NCI-H1417 (cell line): Measurements from ENCODE around the gene PDE3B.
"Not testable (repeated sequence)": the region's sequence is repeated elsewhere in the genome, so short reads cannot be mapped to it uniquely, and the experiment has no call there.

Experiments
- DNase-seq, 3 experiments: peaks; one replicate each; lab custom pipeline; 2025; lab: John Stamatoyannopoulos, UW

PDE3B gene

GRCh38 chr11:14809466-14809865 lies 165.9 kb downstream of the PDE3B start:
- DNase-seq, result no peak

GRCh38 chr11:14812757-14813156 lies 169.2 kb downstream of the PDE3B start:
- no peak for DNase-seq

- no peak for DNase-seq
These were observed 169.9 kb downstream of the PDE3B start for GRCh38 chr11:14813516-14813915.

DNA sequence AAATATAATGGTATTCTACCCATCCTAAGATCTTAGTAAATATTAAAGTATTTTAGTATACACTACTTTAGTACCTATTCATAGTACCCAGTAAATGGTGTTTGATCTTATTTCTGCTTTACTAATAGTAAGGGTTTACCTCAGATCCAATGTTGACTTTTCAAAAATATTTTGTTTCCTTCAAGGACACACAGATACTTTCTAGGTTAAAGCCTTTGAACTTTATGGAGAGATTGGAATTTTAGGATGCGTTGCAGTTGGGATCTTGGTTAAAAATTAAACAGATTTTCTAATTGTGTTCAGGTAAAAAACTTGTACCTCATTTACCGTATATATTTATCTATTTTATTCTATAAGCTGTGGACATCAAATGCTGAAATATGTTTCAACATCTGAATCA lies 175.2 kb downstream of the PDE3B start:
- DNase-seq, result no peak

DNA sequence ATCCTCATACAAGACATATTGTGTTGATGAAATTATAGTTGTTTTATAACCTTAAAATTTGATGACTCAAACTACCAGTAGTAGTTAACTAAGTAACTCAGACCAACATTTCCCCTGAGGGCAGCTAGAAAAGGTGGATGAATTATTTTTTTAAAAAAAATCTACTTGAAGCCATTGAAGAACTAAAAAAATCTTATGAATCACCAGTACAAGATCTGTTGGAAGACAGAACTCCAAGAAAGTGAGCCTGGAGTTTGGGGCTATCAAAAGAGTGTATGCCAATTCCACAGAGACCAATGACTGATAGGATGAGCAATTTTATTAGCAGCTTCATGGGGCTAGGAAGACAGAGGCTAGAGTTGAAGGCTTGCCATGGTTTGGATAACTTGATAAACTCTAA lies 176.0 kb downstream of the PDE3B start:
- no peak for DNase-seq

DNA sequence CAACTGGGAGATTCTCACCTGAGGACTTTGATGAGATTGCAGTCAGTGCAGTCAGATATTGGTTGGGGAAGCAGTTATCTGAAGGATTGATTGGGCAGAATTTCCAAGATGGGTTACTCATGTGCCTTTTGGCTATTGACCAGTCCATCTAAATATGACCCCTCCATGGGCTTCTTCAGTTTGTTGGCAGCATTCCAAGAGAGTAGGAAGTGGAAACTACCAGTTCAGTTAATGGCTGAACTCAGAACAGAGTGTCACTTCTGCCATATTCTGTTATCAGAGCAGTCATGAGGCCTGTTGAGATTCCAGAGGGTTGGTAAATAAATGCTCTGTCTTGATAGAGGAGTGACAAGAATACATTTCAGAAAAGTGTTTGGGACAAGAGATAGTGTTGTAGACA lies 177.4 kb downstream of the PDE3B start:
- DNase-seq, result no peak

- no peak for DNase-seq
These were observed 183.0 kb downstream of the PDE3B start for GRCh38 chr11:14826600-14826999.

DNA sequence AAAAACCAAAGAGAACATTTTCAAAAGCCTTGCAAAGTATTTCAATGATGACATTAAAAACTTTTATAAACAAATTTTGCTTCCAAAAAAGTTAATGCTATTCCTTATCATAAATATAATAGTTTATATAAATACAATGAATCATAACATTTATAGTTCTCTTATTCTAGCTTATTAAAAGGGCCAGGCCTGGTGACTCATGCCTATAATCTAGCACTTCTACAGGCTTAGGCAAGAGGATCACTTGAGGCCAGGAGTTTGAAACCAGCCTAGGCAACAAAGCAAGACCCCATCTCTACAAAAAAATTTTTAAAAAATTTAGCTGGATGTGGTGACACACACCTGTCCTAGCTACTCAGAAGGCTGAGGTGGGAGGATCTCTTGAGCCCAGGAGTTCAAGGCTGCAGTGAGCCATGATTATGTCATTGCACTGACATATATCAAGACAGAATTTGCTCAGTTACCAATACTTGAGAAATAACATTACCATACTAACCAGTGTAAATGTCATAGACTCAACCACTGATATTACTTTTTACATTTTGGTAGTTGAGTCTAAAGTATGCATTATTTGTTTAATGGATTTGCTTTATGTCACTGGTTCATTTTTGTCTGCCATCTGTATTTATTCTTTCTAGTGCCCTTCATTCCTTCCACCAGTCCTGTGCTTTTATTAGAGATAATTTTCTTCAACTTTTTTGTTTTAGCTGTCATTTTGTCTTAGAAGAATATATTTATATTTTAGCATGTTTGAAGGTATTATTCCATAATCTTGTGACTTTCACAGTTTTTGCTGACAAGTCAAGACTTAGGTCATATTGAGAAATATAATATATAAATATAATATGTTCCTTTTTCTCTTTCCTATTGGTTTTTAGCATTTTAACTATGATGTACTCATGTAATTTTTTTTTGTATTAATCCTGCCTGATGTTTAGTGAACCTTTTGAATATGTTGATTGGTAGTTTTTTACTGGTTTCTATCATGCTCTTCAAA lies 192.2 kb downstream of the PDE3B start:
- DNase-seq, result no peak

DNA sequence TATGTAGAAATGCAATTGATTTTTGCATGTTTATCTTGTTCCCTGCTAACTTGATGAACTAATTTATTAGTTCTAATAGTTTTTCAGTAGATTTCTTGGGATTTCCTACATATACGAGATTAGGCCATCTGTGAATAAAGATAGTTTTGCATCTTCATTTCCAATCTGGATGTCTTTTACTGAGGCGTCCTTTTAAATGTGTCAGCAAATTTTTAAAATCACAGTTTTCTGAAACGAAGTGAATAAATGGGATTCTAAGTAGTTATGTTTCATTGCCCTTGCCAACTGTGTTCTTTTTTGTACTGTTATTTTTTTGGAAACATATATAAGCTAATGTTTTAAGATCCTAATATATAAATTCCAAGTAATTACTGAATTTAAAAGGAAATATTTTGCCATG lies 198.4 kb downstream of the PDE3B start:
- DNase-seq, result no peak

GRCh38 chr11:14852571-14853177 lies 209.1 kb downstream of the PDE3B start:
- no peak for DNase-seq

DNA sequence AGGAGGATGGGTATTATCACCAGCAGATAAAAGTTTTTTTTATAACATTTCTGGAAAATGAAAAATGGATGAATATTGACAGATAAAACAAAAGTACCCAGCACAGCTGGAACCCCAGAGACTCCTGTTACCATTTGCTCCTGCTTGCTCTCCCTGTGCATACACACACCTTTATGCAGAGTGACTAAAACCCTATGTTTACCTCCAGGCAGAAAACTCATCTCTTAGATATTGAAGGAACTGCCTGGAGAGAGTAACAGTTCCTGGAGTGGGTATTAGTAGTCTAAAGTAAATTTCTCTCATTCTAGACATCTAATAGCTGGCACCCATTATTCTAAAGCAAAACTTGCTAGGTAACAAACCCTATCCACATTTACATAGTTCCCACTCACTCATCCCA lies 210.5 kb downstream of the PDE3B start:
- no peak for DNase-seq

DNA sequence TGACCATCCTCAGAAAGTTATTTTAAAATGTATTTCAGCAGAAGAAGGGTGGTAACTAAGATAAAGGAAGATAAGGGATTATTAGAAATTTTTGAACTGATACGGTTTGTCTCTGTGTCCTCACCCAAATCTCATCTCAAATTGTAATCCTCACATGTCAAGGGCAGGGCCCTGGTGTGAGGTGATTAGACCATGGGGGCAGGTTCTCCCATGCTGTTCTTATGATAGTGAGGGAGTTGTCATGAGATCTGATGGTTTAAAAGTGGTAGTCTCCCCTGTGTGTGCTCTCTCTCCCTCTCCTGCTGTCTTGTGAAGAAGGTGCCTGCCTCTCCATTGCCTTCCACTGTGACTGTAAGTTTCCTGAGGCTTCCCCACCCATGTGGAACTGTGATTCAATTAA lies 212.3 kb downstream of the PDE3B start:
- DNase-seq, result no peak

- no peak for DNase-seq
These were observed 214.0 kb downstream of the PDE3B start for GRCh38 chr11:14857621-14858020.

DNA sequence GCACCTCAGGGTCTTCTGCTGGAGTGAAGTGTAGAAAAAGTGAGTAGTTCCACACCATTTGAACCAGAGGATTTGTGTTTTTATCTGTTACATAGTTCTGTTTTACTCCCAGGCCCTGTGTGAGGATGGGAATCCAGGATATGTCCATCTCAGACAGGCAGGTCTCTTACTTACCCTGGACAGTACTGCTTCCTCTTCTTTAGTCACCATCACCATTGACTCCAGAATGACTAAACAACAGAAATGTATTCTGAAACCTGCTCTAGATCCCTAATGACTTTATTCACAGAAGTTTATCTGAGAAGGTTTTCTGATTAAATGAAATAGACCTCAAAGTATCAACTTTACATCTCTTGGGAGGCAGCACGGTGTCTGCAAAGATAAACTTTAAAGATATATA lies 214.8 kb downstream of the PDE3B start:
- DNase-seq, result no peak

DNA sequence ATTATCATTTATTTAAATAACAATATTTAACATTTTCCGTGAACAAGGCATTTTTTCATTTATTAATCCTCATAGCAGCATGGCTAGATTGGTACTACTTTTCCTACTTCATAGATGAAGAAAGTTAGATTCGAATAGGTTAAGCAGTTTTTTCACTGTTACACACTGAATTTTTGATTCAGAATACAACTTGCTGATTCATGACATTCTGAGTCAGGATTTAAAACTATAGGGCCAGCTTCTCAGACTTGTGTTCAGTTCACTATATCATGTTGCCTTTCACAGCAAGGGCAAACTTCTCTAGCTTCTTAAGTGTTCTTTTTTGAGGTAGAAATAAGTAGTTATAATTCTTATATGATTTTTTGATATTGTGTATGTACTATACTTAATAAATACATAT lies 216.9 kb downstream of the PDE3B start:
- no peak for DNase-seq

DNA sequence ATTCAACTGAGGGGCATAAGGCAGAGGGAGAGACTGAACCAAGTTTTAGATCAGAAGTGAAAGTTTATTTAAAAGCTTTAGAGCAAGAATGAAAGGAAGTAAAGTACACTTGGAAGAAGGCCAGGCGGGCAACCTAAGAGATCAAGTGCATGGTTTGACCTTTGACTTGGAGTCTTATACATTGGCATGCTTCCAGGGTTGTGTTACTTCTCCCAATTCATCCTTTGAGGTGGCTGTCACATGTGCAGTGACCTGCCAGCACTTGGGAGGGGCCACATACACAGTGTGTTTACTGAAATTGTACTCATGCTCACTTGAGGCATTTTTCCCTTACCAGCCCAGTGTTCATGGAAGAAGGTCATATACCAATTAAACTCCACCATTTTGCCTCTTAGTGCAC lies 218.1 kb downstream of the PDE3B start:
- peak in 1 of 3 experiments; percentile 8 for DNase-seq

- not testable (repeated sequence) for DNase-seq
These were observed 220.2 kb downstream of the PDE3B start for GRCh38 chr11:14863775-14864174.

GRCh38 chr11:14872032-14872431 lies 228.4 kb downstream of the PDE3B start:
- no peak for DNase-seq

- no peak for DNase-seq
These were observed 230.0 kb downstream of the PDE3B start for GRCh38 chr11:14873632-14874031.

- DNase-seq, result no peak
These were observed 231.6 kb downstream of the PDE3B start for GRCh38 chr11:14875163-14875562.

- no peak for DNase-seq
These were observed 238.1 kb downstream of the PDE3B start for GRCh38 chr11:14881576-14882193.

- DNase-seq, result no peak
These were observed 238.6 kb downstream of the PDE3B start for GRCh38 chr11:14882196-14882595.

GRCh38 chr11:14883683-14884082 lies 240.1 kb downstream of the PDE3B start:
- DNase-seq, result not testable (repeated sequence)
